K562 (cell line): Measurements from ENCODE around the gene GVQW3. TPM values are rescaled to one million over a fixed set of nuclear protein-coding genes. Genes with fewer than 3 reads are reported as not detected.

Experiments
- CC2D1A ChIP-seq: fragments of 450-650 bp; IDR thresholded peaks from 2 replicates; pipeline ENCODE4 v1.6.1; 2017; ENCODE audit warnings: mild to moderate bottlenecking
- DPF2 ChIP-seq: fragments of 450-650 bp; IDR thresholded peaks from 2 replicates; pipeline ENCODE4 v1.6.1; 2016
- FOSL1 ChIP-seq: fragments of 200-800 bp; sonication (Bioruptor generic); conservative IDR thresholded peaks from 2 replicates; pipeline ENCODE4 v1.6.1; 2016; ENCODE audit warnings: missing genetic modification characterization, missing compliant biosample characterization
- HDAC8 ChIP-seq: fragments of 450-650 bp; IDR thresholded peaks from 2 replicates; pipeline ENCODE4 v1.6.1; 2016; ENCODE audit warnings: mild to moderate bottlenecking, missing genetic modification characterization, moderate library complexity, missing compliant biosample characterization
- KAT7 ChIP-seq: sonication (generic); formaldehyde crosslinking; IDR thresholded peaks from 2 replicates; pipeline ENCODE4 v1.8.0; 2022; ENCODE audit warnings: missing genetic modification reagents, mild to moderate bottlenecking, borderline replicate concordance
- POLR2H ChIP-seq: IDR thresholded peaks from 2 replicates; pipeline ENCODE4 v1.6.1; 2016; ENCODE audit warnings: missing genetic modification characterization, low read depth, mild to moderate bottlenecking, control low read depth, missing compliant biosample characterization, moderate library complexity
- RB1 ChIP-seq: fragments of 450-650 bp; IDR thresholded peaks from 2 replicates; pipeline ENCODE4 v1.6.1; 2017; ENCODE audit warnings: low read depth, mild to moderate bottlenecking
- RBM22 ChIP-seq: fragments of 200-400 bp; formaldehyde crosslinking; IDR thresholded peaks from 2 replicates; pipeline ENCODE4 v1.6.1; 2018; ENCODE audit warnings: low read length, low read depth; ENCODE audit not compliant: poor library complexity, severe bottlenecking
- TBP ChIP-seq: optimal IDR thresholded peaks from 2 replicates; pipeline ENCODE3; 2011; ENCODE audit warnings: low read depth, low read length, improper control_type of control experiment
- TCFL5 ChIP-seq: fragments of 250-450 bp; sonication (Bioruptor Pico); conservative IDR thresholded peaks from 2 replicates; pipeline ENCODE4 v1.6.1; 2021; ENCODE audit warnings: mild to moderate bottlenecking, moderate library complexity, matching md5 sums
- ZC3H11A ChIP-seq: IDR thresholded peaks from 2 replicates; pipeline ENCODE4 v1.6.1; 2012; ENCODE audit warnings: low read depth, low read length, improper control_type of control experiment
- ZC3H4 ChIP-seq: sonication (generic); formaldehyde crosslinking; IDR thresholded peaks from 2 replicates; pipeline ENCODE4 v1.9.0; 2021; ENCODE audit warnings: missing genetic modification reagents, borderline replicate concordance
- ZKSCAN1 ChIP-seq: fragments of 150-350 bp; IDR thresholded peaks from 2 replicates; pipeline ENCODE4 v1.6.1; 2016; ENCODE audit warnings: low read depth, low read length
- ZNF778 ChIP-seq: fragments of 450-650 bp; formaldehyde crosslinking; IDR thresholded peaks from 2 replicates; pipeline ENCODE4 v1.4.0; 2020; ENCODE audit warnings: mild to moderate bottlenecking, moderate library complexity
- polyA plus RNA-seq, 8 experiments: library from polyadenylated mRNA; depleted of rRNA in 4 of 8; stranded (reverse) in 5 of 8; unstranded in 3 of 8; fragments of >200 nt; fragmentation: Nextera tagmentation in 2 of 8; fragmentation: Illumina TruSeq in 1 of 8; extraction: Ambion mirVana in 2 of 8; extraction: Trizol in 1 of 8; gene quantifications; 2 replicates each; pipeline versions ENCODE4 v1.2.1 to v1.2.3, GENCODE V29; 2011 to 2014; ENCODE audit warnings: inconsistent platforms in 1 of 8, missing spikeins in 1 of 8
- total RNA-seq, 7 experiments: library from RNA; depleted of rRNA in 6 of 7; stranded (reverse); fragments of >200 nt in 6 of 7; fragmentation: Illumina TruSeq in 2 of 7; extraction: Trizol in 2 of 7; gene quantifications; 2 replicates each; pipeline versions ENCODE4 v1.2.1 to v1.2.3, GENCODE V29; 2011 to 2021; ENCODE audit warnings: low replicate concordance in 1 of 7
- TF ChIP-seq, protein P1 (sequence below): sonication (generic); formaldehyde crosslinking; IDR thresholded peaks from 2 replicates; pipeline ENCODE4 v1.8.1; 2023; ENCODE audit warnings: mild to moderate bottlenecking, missing genetic modification reagents
- TF ChIP-seq, protein P2 (sequence below), 2 experiments: IDR thresholded peaks in 1 of 2; conservative IDR thresholded peaks in 1 of 2; 2 replicates each; pipeline ENCODE4 v1.6.1; 2016; ENCODE audit warnings: low read depth in 2 of 2, mild to moderate bottlenecking in 1 of 2, missing compliant biosample characterization in 1 of 2, missing genetic modification characterization in 1 of 2, moderate library complexity in 1 of 2
- TF ChIP-seq, protein P3 (sequence below), 2 experiments: fragments of 450-650 bp; conservative IDR thresholded peaks; 2 replicates each; pipeline ENCODE4 v1.6.1; 2017; ENCODE audit warnings: mild to moderate bottlenecking in 2 of 2, moderate library complexity in 2 of 2
- TF ChIP-seq, protein P4 (sequence below): fragments of 450-650 bp; IDR thresholded peaks from 2 replicates; pipeline ENCODE4 v1.6.1; 2016; ENCODE audit warnings: low read depth, mild to moderate bottlenecking, moderate library complexity
- TF ChIP-seq, protein P5 (sequence below): fragments of 250-450 bp; sonication (Bioruptor Pico); IDR thresholded peaks from 2 replicates; pipeline ENCODE4 v1.8.0; 2022; ENCODE audit warnings: moderate library complexity, mild to moderate bottlenecking, inconsistent platforms

GVQW3 gene
- total and polyA plus RNA-seq, 9 of the 15 experiments (the other 6 are each of a cell fraction or from before 2014, with no cell fraction given), result 0.66 to 5.7 (median 2.1) TPM

DNA sequence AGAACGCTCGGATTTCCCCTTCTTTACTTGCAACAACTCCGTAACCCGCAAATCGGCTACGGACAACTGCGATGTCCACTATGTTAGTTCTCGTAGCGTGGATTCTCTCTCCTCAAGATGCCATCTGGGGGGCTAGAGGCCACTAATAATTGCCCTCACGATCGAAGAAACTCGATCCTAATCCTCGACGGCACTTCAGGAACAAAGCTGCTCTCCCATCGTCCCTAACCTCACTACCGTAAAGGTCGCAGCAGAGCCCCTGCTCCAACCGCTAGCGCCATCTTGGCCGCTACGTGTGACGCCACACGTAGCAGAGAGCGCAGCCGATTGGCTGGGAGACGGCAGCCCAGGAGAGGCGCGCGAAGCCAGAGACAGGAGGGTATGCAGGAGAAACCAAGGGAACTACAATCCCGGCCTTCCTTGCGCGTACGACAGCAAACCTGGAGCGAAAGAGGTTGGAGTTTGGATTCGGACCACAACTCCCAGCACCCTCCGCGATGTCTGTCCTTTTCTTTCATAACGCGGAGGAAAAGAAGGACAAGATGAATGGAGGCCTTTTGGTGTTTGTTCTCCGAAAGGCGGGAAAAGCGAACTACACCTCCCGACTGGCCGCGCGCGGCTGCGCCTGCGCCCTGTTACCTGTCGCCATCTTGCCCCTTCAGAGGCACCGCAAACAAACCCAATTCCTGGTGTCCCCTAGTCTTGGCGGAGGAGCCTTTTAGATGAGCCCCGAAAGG is 63.4 kb downstream of the GVQW3 start, which contains the start of gene EMSY (continued):
- TF ChIP-seq KAT7 (CRISPR knock-in tag), result no peak
- TF ChIP-seq TCFL5 (CRISPR knock-in tag), result no peak
- no peak for TF ChIP-seq ZKSCAN1
- TF ChIP-seq, protein P1, sequence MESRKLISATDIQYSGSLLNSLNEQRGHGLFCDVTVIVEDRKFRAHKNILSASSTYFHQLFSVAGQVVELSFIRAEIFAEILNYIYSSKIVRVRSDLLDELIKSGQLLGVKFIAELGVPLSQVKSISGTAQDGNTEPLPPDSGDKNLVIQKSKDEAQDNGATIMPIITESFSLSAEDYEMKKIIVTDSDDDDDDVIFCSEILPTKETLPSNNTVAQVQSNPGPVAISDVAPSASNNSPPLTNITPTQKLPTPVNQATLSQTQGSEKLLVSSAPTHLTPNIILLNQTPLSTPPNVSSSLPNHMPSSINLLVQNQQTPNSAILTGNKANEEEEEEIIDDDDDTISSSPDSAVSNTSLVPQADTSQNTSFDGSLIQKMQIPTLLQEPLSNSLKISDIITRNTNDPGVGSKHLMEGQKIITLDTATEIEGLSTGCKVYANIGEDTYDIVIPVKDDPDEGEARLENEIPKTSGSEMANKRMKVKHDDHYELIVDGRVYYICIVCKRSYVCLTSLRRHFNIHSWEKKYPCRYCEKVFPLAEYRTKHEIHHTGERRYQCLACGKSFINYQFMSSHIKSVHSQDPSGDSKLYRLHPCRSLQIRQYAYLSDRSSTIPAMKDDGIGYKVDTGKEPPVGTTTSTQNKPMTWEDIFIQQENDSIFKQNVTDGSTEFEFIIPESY (CRISPR knock-in tag), result no peak; the same call in 1 of the 2 replicates
- peak; percentile 86; the same call in 1 of the 2 replicates for TF ChIP-seq RB1
- TF ChIP-seq RBM22, result no peak
- no peak for TF ChIP-seq ZC3H4 (CRISPR knock-in tag)
- TF ChIP-seq ZNF778 (CRISPR knock-in tag), result no peak
- TF ChIP-seq, protein P2, sequence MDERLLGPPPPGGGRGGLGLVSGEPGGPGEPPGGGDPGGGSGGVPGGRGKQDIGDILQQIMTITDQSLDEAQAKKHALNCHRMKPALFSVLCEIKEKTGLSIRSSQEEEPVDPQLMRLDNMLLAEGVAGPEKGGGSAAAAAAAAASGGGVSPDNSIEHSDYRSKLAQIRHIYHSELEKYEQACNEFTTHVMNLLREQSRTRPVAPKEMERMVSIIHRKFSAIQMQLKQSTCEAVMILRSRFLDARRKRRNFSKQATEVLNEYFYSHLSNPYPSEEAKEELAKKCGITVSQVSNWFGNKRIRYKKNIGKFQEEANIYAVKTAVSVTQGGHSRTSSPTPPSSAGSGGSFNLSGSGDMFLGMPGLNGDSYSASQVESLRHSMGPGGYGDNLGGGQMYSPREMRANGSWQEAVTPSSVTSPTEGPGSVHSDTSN (CRISPR knock-in tag; IDR thresholded peaks at IDR 0.05; ENCODE audit: low read depth), result no peak
- TF ChIP-seq, protein P2 (tag; conservative IDR thresholded peaks at IDR 0.05; ENCODE audit: low read depth), result 0 out of 2 replicates have a peak, but pooled peaks have one; percentile 29
- peak; percentile 96 for TF ChIP-seq POLR2H (tag)
- TF ChIP-seq DPF2, result 0 out of 2 replicates have a peak, but pooled peaks have one; percentile 48
- TF ChIP-seq ZC3H11A, result no peak
- TF ChIP-seq, protein P3, sequence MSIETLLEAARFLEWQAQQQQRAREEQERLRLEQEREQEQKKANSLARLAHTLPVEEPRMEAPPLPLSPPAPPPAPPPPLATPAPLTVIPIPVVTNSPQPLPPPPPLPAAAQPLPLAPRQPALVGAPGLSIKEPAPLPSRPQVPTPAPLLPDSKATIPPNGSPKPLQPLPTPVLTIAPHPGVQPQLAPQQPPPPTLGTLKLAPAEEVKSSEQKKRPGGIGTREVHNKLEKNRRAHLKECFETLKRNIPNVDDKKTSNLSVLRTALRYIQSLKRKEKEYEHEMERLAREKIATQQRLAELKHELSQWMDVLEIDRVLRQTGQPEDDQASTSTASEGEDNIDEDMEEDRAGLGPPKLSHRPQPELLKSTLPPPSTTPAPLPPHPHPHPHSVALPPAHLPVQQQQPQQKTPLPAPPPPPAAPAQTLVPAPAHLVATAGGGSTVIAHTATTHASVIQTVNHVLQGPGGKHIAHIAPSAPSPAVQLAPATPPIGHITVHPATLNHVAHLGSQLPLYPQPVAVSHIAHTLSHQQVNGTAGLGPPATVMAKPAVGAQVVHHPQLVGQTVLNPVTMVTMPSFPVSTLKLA (conservative IDR thresholded peaks at IDR 0.05), result peak; percentile 12 to 24; a peak in 2 of 4 replicates
- TF ChIP-seq, protein P4, sequence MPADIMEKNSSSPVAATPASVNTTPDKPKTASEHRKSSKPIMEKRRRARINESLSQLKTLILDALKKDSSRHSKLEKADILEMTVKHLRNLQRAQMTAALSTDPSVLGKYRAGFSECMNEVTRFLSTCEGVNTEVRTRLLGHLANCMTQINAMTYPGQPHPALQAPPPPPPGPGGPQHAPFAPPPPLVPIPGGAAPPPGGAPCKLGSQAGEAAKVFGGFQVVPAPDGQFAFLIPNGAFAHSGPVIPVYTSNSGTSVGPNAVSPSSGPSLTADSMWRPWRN, result no peak
- TF ChIP-seq TBP, result peak; percentile 97
- TF ChIP-seq CC2D1A, result no peak
- TF ChIP-seq, protein P5, sequence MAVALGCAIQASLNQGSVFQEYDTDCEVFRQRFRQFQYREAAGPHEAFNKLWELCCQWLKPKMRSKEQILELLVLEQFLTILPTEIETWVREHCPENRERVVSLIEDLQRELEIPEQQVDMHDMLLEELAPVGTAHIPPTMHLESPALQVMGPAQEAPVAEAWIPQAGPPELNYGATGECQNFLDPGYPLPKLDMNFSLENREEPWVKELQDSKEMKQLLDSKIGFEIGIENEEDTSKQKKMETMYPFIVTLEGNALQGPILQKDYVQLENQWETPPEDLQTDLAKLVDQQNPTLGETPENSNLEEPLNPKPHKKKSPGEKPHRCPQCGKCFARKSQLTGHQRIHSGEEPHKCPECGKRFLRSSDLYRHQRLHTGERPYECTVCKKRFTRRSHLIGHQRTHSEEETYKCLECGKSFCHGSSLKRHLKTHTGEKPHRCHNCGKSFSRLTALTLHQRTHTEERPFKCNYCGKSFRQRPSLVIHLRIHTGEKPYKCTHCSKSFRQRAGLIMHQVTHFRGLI (CRISPR knock-in tag), result 0 out of 2 replicates have a peak, but pooled peaks have one; percentile 39
- no peak for TF ChIP-seq FOSL1 (tag)
- no peak for TF ChIP-seq HDAC8 (tag)
